Activated T-helper 17 cell treated with anti-CD3 and anti-CD28 coated beads, Interleukin-2, amount 50 U/mL, for 72 hours (primary cell): ENCODE data around the gene FBXO10. TPM values are rescaled to one million over a fixed set of nuclear protein-coding genes. Genes with fewer than 3 reads are reported as not detected.
A peak's percentile ranks its signal among the peaks of the same experiment; 100 is the strongest.

Experiments used
- ATAC-seq: fragments of 150-1000 bp; cut with Tn5 transposase; replicated peaks from 2 replicates; pipeline ENCODE4 v1.10.0; 2021; ENCODE audit warnings: mild to moderate bottlenecking, moderate library complexity
- H3K27ac Mint-ChIP-seq: one replicate; pipeline ENCODE4 v1.8.0; 2022; ENCODE audit warnings: mixed read lengths
- H3K27me3 Mint-ChIP-seq: one replicate; pipeline ENCODE4 v1.8.0; 2022; ENCODE audit warnings: mixed read lengths
- H3K36me3 Mint-ChIP-seq: one replicate; pipeline ENCODE4 v1.8.0; 2022; ENCODE audit warnings: low read depth, mild to moderate bottlenecking, mixed read lengths
- H3K4me1 Mint-ChIP-seq: one replicate; pipeline ENCODE4 v1.8.0; 2022; ENCODE audit warnings: mixed read lengths
- H3K4me3 Mint-ChIP-seq: one replicate; pipeline ENCODE4 v1.8.0; 2022; ENCODE audit warnings: mild to moderate bottlenecking, mixed read lengths
- H3K9me3 Mint-ChIP-seq: one replicate; pipeline ENCODE4 v1.8.0; 2022; ENCODE audit warnings: mixed read lengths
- total RNA-seq, 2 donors: library from RNA; stranded (reverse); gene quantifications; one replicate each; pipeline ENCODE4 v1.2.3, GENCODE V29; 2022

The FBXO10 gene
- total RNA-seq, 2 donors from 2014 or later = 3.6 to 4.8 TPM

DNA sequence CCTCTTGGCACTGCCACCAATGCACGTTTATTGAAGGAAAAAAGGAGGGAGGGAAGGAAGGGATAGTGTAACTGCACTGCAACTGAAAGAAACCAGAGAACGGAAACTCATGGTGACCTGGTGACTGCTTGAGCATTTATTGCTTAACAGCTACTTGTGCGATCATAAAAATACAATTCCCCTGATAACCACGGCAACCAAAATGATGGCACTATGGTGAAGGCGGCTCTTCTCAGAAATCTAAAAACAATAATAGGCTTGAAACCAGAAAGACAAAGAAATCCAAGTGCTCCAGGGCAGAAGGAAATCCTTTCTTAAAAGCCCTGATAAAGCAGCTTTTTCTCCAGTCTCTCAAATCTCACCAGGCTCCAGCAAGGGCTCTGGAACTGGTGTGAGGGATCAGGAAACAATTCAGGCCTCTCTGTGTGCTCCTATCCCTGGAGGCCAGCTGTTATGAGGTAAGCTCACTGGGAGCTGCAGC is 1.9 kb downstream of the FBXO10 start:
- peaks cover 11% of the 10 kb centered on the region for H3K4me1 Mint-ChIP-seq
- peaks cover 19% of the 10 kb centered on the region for H3K36me3 Mint-ChIP-seq
- H3K27me3 Mint-ChIP-seq = no peaks in the 10 kb centered on the region
- no peak overlapping the region for H3K27ac Mint-ChIP-seq
- H3K9me3 Mint-ChIP-seq = no peaks in the 10 kb centered on the region
- no peak overlapping the region for H3K4me3 Mint-ChIP-seq
- no peak for ATAC-seq

DNA sequence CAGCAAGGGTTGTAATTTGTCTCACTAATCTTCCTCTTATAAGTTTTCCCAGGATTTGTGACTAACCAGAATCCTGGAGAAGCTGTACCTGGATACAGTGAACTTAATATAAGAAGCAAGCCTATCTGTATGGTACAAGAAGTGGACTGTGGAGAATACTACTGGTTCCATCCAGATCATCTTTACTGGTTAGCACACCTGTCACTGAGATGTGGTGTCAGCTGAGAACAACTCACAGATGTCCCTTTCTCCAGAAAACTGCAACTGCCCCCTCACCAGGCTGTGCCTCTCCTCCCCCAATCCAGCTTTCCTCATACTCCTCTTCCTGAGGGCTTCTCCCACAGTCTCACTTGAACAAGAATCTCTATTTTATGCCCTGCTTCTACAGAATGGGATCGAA is 4.9 kb downstream of the FBXO10 start:
- Mint-ChIP-seq H3K27ac (no peak overlapping the region), H3K4me3 (no peak overlapping the region), H3K36me3 (peaks cover 14% of the 10 kb centered on the region), H3K4me1 (peaks cover 9% of the 10 kb centered on the region), H3K27me3 (no peaks in the 10 kb centered on the region), H3K9me3 (no peaks in the 10 kb centered on the region)
- no peak for ATAC-seq

DNA sequence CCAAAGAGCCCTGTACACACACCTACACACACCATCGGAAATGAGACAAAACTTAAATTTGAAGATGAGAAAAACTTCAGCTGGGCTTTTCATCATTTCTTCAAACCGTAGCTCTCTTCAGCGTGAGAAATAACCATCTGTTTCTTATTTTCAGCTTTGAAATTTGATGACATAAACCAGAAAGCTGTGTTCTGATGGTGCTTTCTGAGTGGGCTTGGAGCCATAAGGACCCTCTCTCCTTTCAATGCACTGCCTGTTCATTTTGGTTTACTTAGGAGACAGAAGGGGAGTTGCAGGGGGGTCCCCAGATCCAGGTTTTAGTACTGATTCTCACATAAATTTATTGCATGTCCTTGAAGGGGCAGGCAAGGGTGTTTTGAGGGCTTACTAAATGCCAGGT is 9.5 kb downstream of the FBXO10 start:
- Mint-ChIP-seq H3K27ac (no peak overlapping the region), H3K4me1 (peaks cover 5% of the 10 kb centered on the region), H3K36me3 (peaks cover 20% of the 10 kb centered on the region), H3K9me3 (peaks cover 3% of the 10 kb centered on the region), H3K27me3 (no peaks in the 10 kb centered on the region), H3K4me3 (no peak overlapping the region)
- no peak for ATAC-seq

DNA sequence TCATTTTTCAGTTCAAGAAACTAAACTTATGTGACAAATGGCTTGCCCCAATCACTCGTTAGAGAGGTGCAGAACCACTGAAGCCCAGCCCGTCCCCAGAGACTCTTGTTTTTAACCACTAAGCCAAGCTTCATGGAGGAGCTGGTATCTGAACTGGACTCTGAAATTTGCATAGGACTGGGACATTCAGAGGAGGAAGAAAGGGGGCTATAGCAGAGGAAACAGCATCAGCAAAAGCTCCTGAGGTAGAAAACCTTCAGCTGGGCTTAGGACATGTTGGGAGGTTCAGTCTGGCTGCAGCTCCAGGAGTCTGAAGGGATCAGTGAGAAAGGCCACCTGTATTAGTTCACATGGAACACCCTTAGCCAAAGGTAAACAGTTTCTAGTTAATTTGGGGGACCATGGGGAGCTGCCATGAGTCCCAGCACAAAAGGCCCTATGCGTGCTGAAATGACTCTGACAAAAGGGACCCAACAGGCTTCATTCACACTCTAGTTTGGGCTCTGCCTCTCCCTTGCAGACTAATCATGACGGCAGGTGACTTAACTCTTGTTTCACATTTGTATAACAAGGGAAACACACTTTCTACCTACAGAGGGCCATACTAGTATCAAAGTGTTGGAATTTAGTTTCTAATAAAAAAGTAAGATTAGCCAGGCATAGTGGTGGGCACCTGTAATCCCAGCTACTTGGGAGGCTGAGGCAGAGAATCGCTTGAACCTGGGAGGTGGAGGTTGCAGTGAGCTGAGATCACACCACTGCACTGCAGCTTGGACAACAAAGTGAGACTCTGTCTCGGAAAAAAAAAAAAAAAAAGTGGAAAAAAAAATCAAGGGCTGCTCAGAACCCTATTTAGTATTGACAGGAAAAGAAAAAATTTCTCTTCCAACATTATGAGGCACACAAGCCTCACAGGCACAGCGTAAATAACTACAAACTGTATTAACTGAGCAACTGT is 10.2 kb downstream of the FBXO10 start:
- Mint-ChIP-seq H3K27me3 (no peaks in the 10 kb centered on the region), H3K27ac (no peak overlapping the region), H3K4me3 (no peak overlapping the region), H3K4me1 (peaks cover 5% of the 10 kb centered on the region), H3K36me3 (peaks cover 20% of the 10 kb centered on the region), H3K9me3 (peaks cover 3% of the 10 kb centered on the region)
- ATAC-seq = no peak

DNA sequence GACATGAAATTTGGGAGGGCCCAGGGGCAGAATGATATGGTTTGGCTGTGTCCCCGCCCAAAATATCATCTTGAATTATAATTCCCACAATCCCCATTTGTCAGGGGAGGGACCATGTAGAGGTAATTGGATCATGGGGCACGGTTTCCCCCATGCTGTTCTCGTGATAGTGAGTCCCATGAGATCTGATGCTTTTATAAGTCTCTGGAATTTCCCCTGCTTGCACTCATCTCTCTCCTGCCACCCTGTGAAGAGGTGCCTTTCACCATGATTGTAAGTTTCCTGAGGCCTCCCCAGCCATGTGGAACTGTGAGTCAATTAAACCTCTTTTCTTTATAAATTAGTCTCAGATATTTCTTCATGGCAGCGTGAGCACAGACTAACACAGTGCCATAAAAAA is 11.3 kb downstream of the FBXO10 start:
- no peak overlapping the region for H3K27ac Mint-ChIP-seq
- no peak overlapping the region for H3K4me3 Mint-ChIP-seq

DNA sequence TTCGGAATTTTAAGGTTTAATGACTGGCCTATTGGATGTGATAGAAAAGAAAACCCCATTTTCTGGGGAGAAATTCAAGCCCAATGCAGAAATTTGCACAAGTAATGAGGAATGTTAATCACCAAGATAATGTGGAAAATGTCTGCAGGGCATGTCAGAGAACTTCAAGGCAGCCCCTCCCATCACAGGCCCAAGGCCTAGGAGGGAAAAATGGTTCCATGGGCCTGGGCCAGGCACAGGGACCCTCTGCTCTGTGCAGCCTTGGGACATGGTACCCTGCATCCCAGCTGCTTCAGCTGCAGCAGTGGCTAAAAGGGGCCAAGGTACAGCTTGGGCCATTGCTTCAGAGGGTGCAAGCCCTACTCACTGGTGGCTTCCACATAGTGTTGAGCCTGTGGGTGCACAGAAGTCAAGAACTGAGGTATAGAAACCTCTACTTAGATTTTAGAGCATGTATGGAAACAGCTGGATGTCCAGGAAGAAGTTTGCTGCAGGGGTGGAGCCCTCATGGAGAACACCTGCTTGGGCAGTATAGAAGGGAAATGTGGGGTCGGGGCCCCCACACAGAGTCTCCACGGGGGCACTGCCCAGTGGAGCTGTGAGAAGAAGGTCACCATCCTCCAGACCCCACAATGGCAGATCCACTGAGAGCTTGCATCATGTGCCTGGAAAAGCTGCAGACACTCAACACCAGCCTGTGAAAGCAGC is 12.2 kb downstream of the FBXO10 start:
- H3K27ac Mint-ChIP-seq = no peak overlapping the region
- H3K4me1 Mint-ChIP-seq = peaks cover 5% of the 10 kb centered on the region
- peaks cover 14% of the 10 kb centered on the region for H3K36me3 Mint-ChIP-seq

More for the DNA sequence above, 11.3 kb downstream of the FBXO10 start:
- Mint-ChIP-seq H3K36me3 (peaks cover 20% of the 10 kb centered on the region), H3K4me1 (peaks cover 5% of the 10 kb centered on the region), H3K9me3 (peaks cover 3% of the 10 kb centered on the region), H3K27me3 (no peaks in the 10 kb centered on the region)
- no peak for ATAC-seq

DNA sequence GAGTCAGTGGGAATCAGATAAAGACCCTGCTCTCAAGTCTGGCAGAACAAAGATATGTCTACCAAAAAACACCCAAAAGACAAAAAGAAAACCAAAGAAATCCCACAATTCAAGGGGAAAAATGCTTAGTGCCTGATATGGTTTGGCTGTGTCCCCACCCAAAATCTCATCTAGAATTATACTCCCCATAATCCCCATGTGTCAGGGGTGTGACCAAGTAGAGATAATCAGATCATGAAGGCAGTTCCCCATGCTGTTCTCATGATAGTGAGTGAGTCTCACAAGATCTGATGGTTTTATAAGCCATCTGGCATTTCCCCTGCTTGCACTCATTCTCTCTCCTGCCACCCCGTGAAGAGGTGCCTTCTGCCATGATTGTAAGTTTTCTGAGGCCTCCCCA is 13.4 kb downstream of the FBXO10 start:
- no peak overlapping the region for H3K4me3 Mint-ChIP-seq
- H3K27ac Mint-ChIP-seq = no peak overlapping the region
- no peak for ATAC-seq
- H3K4me1 Mint-ChIP-seq = no peaks in the 10 kb centered on the region
- no peaks in the 10 kb centered on the region for H3K27me3 Mint-ChIP-seq
- H3K36me3 Mint-ChIP-seq = peaks cover 6% of the 10 kb centered on the region
- peaks cover 3% of the 10 kb centered on the region for H3K9me3 Mint-ChIP-seq

More for the DNA sequence above, 12.2 kb downstream of the FBXO10 start:
- Mint-ChIP-seq H3K4me3 (no peak overlapping the region), H3K9me3 (peaks cover 3% of the 10 kb centered on the region), H3K27me3 (no peaks in the 10 kb centered on the region)
- ATAC-seq = no peak

DNA sequence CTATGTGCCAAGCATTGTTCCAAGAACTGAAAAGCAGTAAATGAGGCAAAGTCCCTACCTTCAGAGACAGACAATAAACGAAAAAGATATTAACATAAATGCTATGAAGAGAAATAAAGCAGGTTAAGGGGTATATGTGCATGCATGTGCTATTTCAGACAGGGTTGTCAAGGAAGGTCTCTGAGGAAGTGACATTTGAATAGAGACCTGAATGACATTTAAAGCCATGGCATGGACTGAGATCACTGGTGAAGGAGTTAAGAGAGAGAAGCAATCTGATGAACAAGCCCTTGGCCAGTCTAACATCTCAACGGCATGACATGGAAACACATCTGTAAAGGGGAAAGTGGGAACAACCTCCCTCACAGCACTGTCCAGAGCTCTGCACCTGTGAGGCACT is 14.5 kb downstream of the FBXO10 start:
- ATAC-seq = no peak
- no peaks in the 10 kb centered on the region for H3K4me1 Mint-ChIP-seq
- H3K36me3 Mint-ChIP-seq = peaks cover 6% of the 10 kb centered on the region
- H3K27me3 Mint-ChIP-seq = no peaks in the 10 kb centered on the region
- peaks cover 3% of the 10 kb centered on the region for H3K9me3 Mint-ChIP-seq
- H3K4me3 Mint-ChIP-seq = no peak overlapping the region
- no peak overlapping the region for H3K27ac Mint-ChIP-seq

DNA sequence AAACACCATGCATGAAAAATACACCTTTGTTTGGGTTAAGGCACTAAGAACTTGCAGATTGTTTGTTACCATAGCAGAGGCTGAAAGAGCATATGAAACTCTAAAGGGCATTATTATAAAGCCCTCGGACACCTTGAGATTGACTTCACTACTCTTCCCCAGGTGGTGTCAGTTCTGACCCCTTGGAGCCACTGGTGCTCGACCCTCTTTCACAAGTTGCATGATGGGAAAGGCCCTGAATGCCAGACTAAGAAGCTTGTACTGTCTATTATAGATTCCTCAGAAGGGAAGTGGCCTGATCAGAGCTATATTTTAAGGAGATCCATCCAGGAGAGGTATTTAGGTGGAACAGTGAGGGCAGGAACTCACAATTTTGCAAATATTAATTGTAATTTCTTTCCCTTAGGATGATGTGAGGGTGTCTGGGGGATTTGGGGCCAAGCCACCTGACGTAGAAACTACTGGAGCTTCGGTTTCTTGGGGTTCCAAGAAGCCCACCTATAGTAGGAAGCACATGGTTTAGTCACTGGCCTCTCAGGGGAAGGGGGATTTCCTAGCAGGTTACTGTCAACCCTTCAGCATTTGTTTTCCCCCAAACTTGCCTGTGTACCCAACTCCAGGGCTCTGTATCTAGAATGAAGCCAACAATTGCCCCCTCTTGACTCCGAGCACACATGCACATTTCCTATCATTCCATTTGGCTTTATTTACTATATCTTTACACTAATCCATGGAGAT is 16.2 kb downstream of the FBXO10 start:
- Mint-ChIP-seq H3K9me3 (peaks cover 3% of the 10 kb centered on the region), H3K36me3 (peaks cover 6% of the 10 kb centered on the region), H3K27ac (no peak overlapping the region), H3K4me1 (no peaks in the 10 kb centered on the region), H3K27me3 (no peaks in the 10 kb centered on the region), H3K4me3 (no peak overlapping the region)
- ATAC-seq = no peak

DNA sequence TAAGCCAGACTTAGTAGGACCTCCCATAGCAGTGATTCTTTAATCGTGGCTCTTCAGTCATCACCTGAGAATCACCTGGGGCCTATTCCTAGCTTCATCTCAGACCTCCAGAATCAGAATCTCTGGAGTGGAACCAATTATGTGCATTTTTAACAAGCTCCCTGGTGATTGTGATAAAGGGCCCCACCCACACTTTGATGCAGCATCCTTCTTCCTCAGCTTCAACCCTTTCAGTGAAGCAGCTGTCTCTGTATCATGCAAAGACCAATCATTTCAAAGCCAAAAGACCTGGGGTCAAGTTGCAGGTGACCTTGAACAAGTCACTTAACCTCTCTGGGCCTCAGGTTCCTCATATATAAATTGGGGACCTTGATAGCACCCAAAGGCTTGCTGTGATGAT is 17.1 kb downstream of the FBXO10 start:
- H3K4me3 Mint-ChIP-seq = no peak overlapping the region
- peaks cover 6% of the 10 kb centered on the region for H3K36me3 Mint-ChIP-seq
- H3K27ac Mint-ChIP-seq = no peak overlapping the region

DNA sequence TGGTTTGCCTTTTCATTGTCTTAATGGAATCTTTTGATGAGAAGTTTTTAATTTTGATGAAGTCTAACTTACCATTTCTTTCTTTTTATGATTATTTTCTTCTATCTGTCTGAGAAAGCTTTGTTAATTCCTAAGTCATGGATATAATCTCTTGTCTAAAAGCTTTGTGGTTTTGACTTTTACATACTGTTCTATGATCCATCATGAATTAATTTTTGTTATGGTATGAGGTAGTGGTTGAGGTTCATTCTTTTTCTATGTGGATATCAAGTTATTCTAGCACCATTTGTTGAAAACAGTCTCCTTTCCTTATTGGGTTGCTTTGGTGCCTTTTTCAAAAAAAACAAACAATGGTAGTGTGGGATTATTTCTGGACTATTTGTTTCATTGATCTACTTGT is 20.4 kb downstream of the FBXO10 start:
- Mint-ChIP-seq H3K9me3 (no peaks in the 10 kb centered on the region), H3K36me3 (no peaks in the 10 kb centered on the region), H3K27ac (no peak overlapping the region), H3K4me1 (peaks cover 1% of the 10 kb centered on the region), H3K27me3 (no peaks in the 10 kb centered on the region), H3K4me3 (no peak overlapping the region)
- ATAC-seq = no peak

More for the DNA sequence above, 17.1 kb downstream of the FBXO10 start:
- H3K4me1 Mint-ChIP-seq = no peaks in the 10 kb centered on the region
- peaks cover 3% of the 10 kb centered on the region for H3K9me3 Mint-ChIP-seq
- H3K27me3 Mint-ChIP-seq = no peaks in the 10 kb centered on the region
- no peak for ATAC-seq

DNA sequence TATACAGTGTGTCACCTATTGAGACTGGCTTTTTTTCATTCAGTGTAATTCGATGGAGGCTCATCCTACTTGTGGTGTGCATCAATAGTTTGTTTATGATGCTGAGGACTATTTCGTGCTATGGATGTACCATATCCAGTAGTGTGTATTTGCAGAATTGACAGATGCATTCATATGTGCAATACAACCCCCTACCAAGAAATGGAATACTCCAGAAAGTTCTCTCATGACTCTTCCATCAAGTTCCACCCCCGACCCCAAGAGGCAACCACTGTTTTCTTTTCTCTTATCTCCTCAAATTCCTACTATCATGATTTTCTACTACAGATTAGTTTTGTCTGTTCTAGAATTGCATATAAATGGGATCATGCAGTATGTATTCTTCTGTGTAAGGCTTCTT is 21.9 kb downstream of the FBXO10 start:
- ATAC-seq = no peak
- peaks cover 8% of the 10 kb centered on the region for H3K4me1 Mint-ChIP-seq
- no peaks in the 10 kb centered on the region for H3K36me3 Mint-ChIP-seq
- no peak overlapping the region for H3K27ac Mint-ChIP-seq
- no peaks in the 10 kb centered on the region for H3K9me3 Mint-ChIP-seq
- no peaks in the 10 kb centered on the region for H3K27me3 Mint-ChIP-seq
- H3K4me3 Mint-ChIP-seq = no peak overlapping the region

DNA sequence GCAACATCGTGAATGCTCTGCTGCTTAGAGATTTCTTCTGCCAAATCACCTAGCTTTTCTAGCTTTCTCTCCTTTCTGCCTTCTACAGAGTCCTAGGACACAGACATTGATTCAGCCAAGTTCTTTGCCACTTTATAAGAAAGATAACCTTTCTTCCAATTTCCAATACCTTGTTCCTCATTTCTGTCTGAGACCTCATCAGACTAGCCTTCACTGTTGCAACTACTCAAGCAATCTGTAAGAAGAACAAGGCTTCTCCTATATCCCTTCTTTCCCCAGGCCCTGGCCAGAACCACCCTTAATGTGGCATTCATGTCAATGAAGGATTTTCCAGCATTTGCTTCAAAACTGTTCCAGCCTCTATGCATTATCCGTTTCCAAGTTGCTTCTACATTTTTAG is 24.3 kb downstream of the FBXO10 start:
- H3K9me3 Mint-ChIP-seq = no peaks in the 10 kb centered on the region
- H3K27me3 Mint-ChIP-seq = no peaks in the 10 kb centered on the region
- H3K4me3 Mint-ChIP-seq = no peak overlapping the region
- H3K27ac Mint-ChIP-seq = peak overlapping the region; percentile 1
- no peaks in the 10 kb centered on the region for H3K36me3 Mint-ChIP-seq
- H3K4me1 Mint-ChIP-seq = peaks cover 8% of the 10 kb centered on the region
- no peak for ATAC-seq

DNA sequence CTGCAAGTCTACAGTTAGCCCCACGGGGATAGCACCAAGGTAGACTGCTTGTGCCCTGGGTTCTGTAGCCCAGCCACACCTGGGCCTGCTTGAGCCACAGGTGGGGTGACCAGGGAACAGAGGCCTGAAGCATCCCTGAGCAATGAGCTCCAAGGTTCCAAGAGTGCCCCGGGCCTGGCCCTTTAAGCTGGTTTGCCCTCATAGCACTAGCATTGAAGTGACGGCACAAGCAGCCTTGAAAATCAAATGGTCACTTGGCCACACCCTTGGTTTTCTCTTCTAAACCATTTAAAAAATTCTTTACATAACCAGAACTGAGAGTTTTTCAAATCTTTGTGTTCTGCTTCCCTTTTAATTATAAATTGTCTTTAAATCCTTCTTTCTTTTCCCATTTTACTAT is 24.7 kb downstream of the FBXO10 start:
- H3K27me3 Mint-ChIP-seq = no peaks in the 10 kb centered on the region
- H3K27ac Mint-ChIP-seq = peak overlapping the region; percentile 1
- H3K4me3 Mint-ChIP-seq = no peak overlapping the region
- H3K36me3 Mint-ChIP-seq = no peaks in the 10 kb centered on the region
- peaks cover 8% of the 10 kb centered on the region for H3K4me1 Mint-ChIP-seq
- no peak for ATAC-seq
- no peaks in the 10 kb centered on the region for H3K9me3 Mint-ChIP-seq
